NT2/D1 (cell line): Measurements from ENCODE around the gene EOLA2.
"Not testable (repeated sequence)": the region's sequence is repeated elsewhere in the genome, so short reads cannot be mapped to it uniquely, and the experiment has no call there.

Experiments used
- DNase-seq: peaks from one replicate; pipeline ENCODE4 v3.0.0-alpha.2; 2011; ENCODE audit warnings: low read depth, low spot score
- H3K27me3 ChIP-seq: 2 replicates; pipeline ENCODE4 v1.6.0; 2011; ENCODE audit warnings: mild to moderate bottlenecking; ENCODE audit not compliant: insufficient read length, insufficient read depth
- H3K36me3 ChIP-seq: 2 replicates; pipeline ENCODE4 v1.6.1; 2011; ENCODE audit warnings: mild to moderate bottlenecking, low read length, mixed read lengths; ENCODE audit not compliant: insufficient read depth, insufficient read length
- H3K4me1 ChIP-seq: 2 replicates; pipeline ENCODE4 v1.5.1; 2011; ENCODE audit not compliant: insufficient read depth, insufficient read length
- H3K4me3 ChIP-seq: 2 replicates; pipeline ENCODE4 v1.5.1; 2011; ENCODE audit warnings: low read depth; ENCODE audit not compliant: insufficient read length
- H3K9ac ChIP-seq: 2 replicates; pipeline ENCODE4 v1.6.0; 2011; ENCODE audit warnings: low read depth; ENCODE audit not compliant: insufficient read length
- H3K9me3 ChIP-seq: 2 replicates; pipeline ENCODE4 v1.5.1; 2011; ENCODE audit warnings: mild to moderate bottlenecking, low read length; ENCODE audit not compliant: insufficient read depth
- SUZ12 ChIP-seq: IDR thresholded peaks from 2 replicates; pipeline ENCODE4 v1.6.1; 2011; ENCODE audit not compliant: insufficient read length, insufficient read depth; ENCODE audit errors: extremely low read depth
- YY1 ChIP-seq: IDR thresholded peaks from 2 replicates; pipeline ENCODE4 v1.6.1; 2011; ENCODE audit not compliant: insufficient read length, insufficient read depth
- ZNF274 ChIP-seq: IDR thresholded peaks from 2 replicates; pipeline ENCODE4 v1.6.1; 2011; ENCODE audit warnings: mild to moderate bottlenecking, low read depth, low read length

The EOLA2 gene

GRCh38 chrX:149927964-149928258 lies 10.4 kb downstream of the EOLA2 start:
- H3K9me3 ChIP-seq, H3K27me3 ChIP-seq, H3K36me3 ChIP-seq, H3K9ac ChIP-seq, H3K4me3 ChIP-seq, DNase-seq, H3K4me1 ChIP-seq: not testable (repeated sequence)

GRCh38 chrX:149927245-149927963 lies 10.9 kb downstream of the EOLA2 start:
- not testable (repeated sequence) for DNase-seq, H3K27me3 ChIP-seq, H3K4me1 ChIP-seq, H3K4me3 ChIP-seq, H3K36me3 ChIP-seq, H3K9me3 ChIP-seq, H3K9ac ChIP-seq

GRCh38 chrX:149924434-149924833 lies 13.9 kb downstream of the EOLA2 start:
- H3K27me3 ChIP-seq, H3K4me3 ChIP-seq, DNase-seq, H3K9me3 ChIP-seq, H3K36me3 ChIP-seq, H3K9ac ChIP-seq, H3K4me1 ChIP-seq: not testable (repeated sequence)

- not testable (repeated sequence) for H3K27me3 ChIP-seq
Measured at GRCh38 chrX:149923836-149924235, 14.5 kb downstream of the EOLA2 start.

GRCh38 chrX:149916745-149917392 lies 21.4 kb downstream of the EOLA2 start:
- no peak for TF ChIP-seq ZNF274
- TF ChIP-seq YY1 = no peak
- TF ChIP-seq SUZ12 = no peak
- Histone ChIP-seq H3K27me3 (no peaks in the 10 kb centered on the region), H3K9ac (no peak overlapping the region), H3K9me3 (no peaks in the 10 kb centered on the region), H3K4me3 (no peak overlapping the region), H3K36me3 (no peaks in the 10 kb centered on the region), H3K4me1 (no peaks in the 10 kb centered on the region)
- DNase-seq = no peak

More at GRCh38 chrX:149923836-149924235, 14.5 kb downstream of the EOLA2 start:
- H3K4me1 ChIP-seq, H3K4me3 ChIP-seq, H3K9ac ChIP-seq, H3K9me3 ChIP-seq, H3K36me3 ChIP-seq, DNase-seq: not testable (repeated sequence)

- no peaks in the 10 kb centered on the region for H3K27me3 ChIP-seq
- H3K9ac ChIP-seq = no peak overlapping the region
- H3K4me3 ChIP-seq = no peak overlapping the region
- H3K4me1 ChIP-seq = no peaks in the 10 kb centered on the region
- H3K9me3 ChIP-seq = no peaks in the 10 kb centered on the region
- TF ChIP-seq SUZ12 = no peak
- TF ChIP-seq ZNF274 = no peak
- no peak for TF ChIP-seq YY1
- no peaks in the 10 kb centered on the region for H3K36me3 ChIP-seq
- no peak for DNase-seq
Measured at GRCh38 chrX:149910178-149910695, 28.1 kb downstream of the EOLA2 start.

- Histone ChIP-seq H3K36me3 (no peaks in the 10 kb centered on the region), H3K4me3 (no peak overlapping the region), H3K9me3 (no peaks in the 10 kb centered on the region), H3K9ac (no peak overlapping the region), H3K27me3 (no peaks in the 10 kb centered on the region), H3K4me1 (no peaks in the 10 kb centered on the region)
- TF ChIP-seq SUZ12 (no peak), ZNF274 (no peak), YY1 (no peak)
- DNase-seq = no peak
Measured at GRCh38 chrX:149909324-149910177, 28.7 kb downstream of the EOLA2 start.
